SK-N-SH treated with all-trans-retinoic acid at 6 μM for 48 hours (cell line): ENCODE measurements around the gene AMHR2.

Experiments used
- PATZ1 ChIP-seq: fragments of 250-450 bp; sonication (Bioruptor Pico); IDR thresholded peaks from 2 replicates; pipeline ENCODE4 v1.8.0; 2020; ENCODE audit warnings: mild to moderate bottlenecking, moderate library complexity, borderline replicate concordance
- RARB ChIP-seq: fragments of 250-450 bp; sonication (Bioruptor Pico); IDR thresholded peaks from 2 replicates; pipeline ENCODE4 v1.8.0; 2021; ENCODE audit warnings: mild to moderate bottlenecking, moderate library complexity
- SNAI2 ChIP-seq: fragments of 250-450 bp; sonication (Bioruptor Pico); IDR thresholded peaks from 2 replicates; pipeline ENCODE4 v1.5.0; 2020; ENCODE audit warnings: mild to moderate bottlenecking, moderate library complexity
- ZFP30 ChIP-seq: fragments of 450-650 bp; formaldehyde crosslinking; IDR thresholded peaks from 2 replicates; pipeline ENCODE4 v1.5.0; 2022; ENCODE audit warnings: mild to moderate bottlenecking, moderate library complexity

DNA sequence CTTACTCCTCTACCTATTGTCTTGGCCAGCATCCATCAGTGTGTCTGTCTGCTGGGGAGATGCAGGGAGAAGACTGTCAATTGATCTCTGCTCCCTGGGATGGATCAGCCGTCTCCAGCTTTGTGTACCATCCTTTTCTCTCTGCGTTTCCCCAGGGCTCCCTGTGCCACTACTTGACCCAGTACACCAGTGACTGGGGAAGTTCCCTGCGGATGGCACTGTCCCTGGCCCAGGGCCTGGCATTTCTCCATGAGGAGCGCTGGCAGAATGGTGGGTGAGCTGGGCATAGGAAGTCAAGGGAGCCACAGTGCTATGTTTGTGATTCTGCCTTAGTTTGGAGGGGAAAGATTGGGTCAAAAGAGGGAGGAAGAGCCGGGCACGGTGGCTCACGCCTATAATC lies 5.1 kb downstream of the AMHR2 start:
- TF ChIP-seq ZFP30 (CRISPR knock-in tag) (no peak), PATZ1 (CRISPR knock-in tag) (no peak), RARB (CRISPR knock-in tag) (no peak), SNAI2 (CRISPR knock-in tag) (no peak)
